Ecto neural progenitor cell (in vitro differentiated cells): ENCODE results near the gene ARL4C.
"Not testable (repeated sequence)": the region's sequence is repeated elsewhere in the genome, so short reads cannot be mapped to it uniquely, and the experiment has no call there.

ENCODE experiments used
- DNase-seq: peaks from one replicate; pipeline ENCODE4 v3.0.0-alpha.2; 2018; ENCODE audit warnings: low spot score

ARL4C gene

DNA sequence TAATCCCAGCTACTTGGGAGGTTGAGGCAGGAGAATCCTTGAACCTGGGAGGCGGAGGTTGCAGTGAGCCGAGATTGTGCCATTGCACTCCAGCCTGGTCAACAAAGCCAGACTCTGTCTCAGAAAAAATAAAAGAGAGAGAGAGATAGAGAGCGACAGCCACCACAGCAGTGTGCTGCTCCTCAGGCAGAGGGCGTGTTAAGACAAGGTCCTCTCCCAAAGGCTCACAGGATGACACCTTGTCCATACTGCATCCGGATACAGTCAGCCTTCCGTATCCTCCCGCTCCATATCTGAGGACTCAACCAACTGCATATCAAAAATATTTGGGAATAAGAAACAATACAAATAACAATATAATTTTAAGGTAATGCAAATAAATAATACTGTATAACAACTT lies 20.1 kb downstream of the ARL4C start:
- no peak for DNase-seq

- no peak for DNase-seq
Measured at GRCh38 chr2:234474654-234475053, 22.2 kb downstream of the ARL4C start.

- no peak for DNase-seq
Measured at GRCh38 chr2:234472155-234472554, 24.7 kb downstream of the ARL4C start.

GRCh38 chr2:234469972-234470371 lies 26.9 kb downstream of the ARL4C start:
- DNase-seq = no peak

- DNase-seq = no peak
Measured at GRCh38 chr2:234469251-234469845, 27.5 kb downstream of the ARL4C start.

DNA sequence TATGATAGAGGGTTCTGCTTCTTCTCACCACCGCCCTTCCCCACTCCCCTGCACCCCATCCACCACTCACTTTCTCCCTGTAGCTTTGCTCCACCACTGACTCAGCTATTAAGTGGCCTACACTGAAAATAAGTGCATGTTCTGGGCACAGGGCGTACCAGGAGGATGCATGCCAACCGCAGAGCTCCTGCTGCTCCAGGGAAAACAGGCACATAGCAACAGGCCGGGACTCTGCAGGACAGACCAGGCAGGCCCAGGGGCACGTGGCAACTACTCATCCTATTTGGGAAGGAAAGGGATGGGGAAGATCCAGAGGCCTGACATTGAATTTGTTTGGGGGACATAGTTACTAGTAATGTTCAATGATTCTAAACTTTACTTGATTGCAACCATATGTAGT lies 28.4 kb downstream of the ARL4C start:
- DNase-seq = no peak

- no peak for DNase-seq
Measured at GRCh38 chr2:234467289-234467688, 29.6 kb downstream of the ARL4C start.

- DNase-seq = no peak
Measured at GRCh38 chr2:234464291-234464645, 32.6 kb downstream of the ARL4C start.

- DNase-seq = no peak
Measured at GRCh38 chr2:234463626-234464290, 33.1 kb downstream of the ARL4C start.

- DNase-seq = no peak
Measured at GRCh38 chr2:234462218-234462992, 34.5 kb downstream of the ARL4C start.

DNA sequence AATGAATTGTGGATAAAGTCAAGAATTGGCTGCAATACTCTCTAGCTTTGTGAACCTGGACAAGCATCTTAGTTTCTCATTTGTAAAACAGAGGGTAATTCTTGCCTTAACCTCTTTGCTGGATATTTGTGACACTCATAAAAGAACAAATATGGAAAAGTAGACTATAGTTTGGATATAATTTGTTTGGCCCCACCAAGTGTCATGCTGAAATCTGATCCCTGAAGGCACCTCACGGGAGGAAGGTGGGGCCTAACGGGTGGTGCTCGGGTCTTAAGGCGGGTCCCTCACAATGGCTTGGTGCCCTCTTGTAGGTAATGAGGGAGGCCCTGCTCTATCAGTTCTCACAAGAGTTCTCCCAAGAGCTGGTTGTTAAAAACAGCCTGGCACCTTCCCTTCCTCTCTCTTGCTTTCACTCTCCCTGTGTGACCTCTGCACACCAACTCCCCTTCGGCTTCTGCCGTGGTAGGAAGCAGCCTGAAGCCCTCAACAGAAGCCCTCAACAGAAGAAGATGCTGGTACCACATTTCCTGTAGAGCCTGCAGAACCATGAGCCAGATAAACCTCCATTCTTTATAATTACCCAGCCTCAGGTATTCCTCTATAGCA lies 37.4 kb downstream of the ARL4C start:
- no peak for DNase-seq

GRCh38 chr2:234458466-234458865 lies 38.4 kb downstream of the ARL4C start:
- no peak for DNase-seq

DNA sequence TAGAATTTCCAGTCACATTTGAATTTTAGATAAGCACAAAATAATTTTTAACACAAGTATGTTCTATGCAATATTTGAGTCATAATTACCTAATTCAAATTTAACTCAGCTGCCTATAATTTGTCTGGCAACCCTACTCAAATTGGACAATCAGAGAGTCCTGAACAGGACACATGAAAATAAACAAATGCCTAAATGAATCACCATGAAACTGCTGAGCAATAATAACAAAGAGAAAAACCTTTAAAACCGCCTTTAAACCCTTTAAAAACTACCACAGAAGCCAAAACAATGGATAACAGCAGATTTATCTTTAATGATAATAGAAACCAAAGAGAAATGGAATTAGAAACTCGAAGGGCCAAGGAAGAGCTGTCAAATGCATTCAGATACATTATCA lies 39.5 kb downstream of the ARL4C start:
- no peak for DNase-seq

DNA sequence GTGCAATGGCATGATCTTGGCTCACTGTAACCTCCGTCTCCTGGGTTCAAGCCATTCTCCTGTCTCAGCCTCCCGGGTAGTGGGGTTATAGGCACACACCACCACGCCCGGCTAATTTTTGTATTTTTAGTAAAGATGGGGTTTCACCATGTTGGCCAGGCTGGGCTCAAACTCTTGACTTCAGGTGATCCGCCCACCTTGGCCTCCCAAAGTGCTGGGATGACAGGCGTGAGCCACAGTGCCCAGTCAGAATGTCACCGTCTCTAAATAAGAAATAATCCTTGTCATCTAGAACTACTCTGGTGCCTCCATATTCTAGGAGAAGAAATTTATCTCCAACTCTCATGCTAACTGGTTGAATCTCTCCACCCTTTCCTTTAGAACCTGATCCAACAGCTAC lies 41.6 kb downstream of the ARL4C start:
- DNase-seq = not testable (repeated sequence)

- DNase-seq = no peak
Measured at GRCh38 chr2:234454433-234454832, 42.4 kb downstream of the ARL4C start.

DNA sequence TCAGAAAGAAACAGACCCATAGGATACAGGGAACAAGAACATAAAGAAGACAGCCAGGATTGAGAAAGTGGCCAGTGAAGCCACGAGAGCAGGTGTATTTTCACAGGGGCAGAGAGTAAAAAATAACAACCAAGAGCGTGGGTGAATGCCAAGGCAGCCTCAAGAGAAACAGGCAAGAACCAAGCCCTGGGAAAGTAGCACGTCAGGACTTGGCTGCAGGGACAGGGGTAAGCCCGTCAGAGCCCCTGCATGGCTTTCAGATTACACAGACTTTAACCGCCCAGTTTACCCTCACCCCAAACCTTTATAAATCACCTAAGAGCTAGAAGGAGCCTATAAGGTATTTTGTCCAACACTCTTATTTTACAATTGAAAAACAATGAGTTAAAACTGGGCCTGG lies 43.7 kb downstream of the ARL4C start:
- no peak for DNase-seq

GRCh38 chr2:234451852-234452625 lies 44.8 kb downstream of the ARL4C start:
- DNase-seq = no peak

- no peak for DNase-seq
Measured at GRCh38 chr2:234451242-234451641, 45.6 kb downstream of the ARL4C start.

GRCh38 chr2:234450431-234451124 lies 46.3 kb downstream of the ARL4C start:
- DNase-seq = no peak

DNA sequence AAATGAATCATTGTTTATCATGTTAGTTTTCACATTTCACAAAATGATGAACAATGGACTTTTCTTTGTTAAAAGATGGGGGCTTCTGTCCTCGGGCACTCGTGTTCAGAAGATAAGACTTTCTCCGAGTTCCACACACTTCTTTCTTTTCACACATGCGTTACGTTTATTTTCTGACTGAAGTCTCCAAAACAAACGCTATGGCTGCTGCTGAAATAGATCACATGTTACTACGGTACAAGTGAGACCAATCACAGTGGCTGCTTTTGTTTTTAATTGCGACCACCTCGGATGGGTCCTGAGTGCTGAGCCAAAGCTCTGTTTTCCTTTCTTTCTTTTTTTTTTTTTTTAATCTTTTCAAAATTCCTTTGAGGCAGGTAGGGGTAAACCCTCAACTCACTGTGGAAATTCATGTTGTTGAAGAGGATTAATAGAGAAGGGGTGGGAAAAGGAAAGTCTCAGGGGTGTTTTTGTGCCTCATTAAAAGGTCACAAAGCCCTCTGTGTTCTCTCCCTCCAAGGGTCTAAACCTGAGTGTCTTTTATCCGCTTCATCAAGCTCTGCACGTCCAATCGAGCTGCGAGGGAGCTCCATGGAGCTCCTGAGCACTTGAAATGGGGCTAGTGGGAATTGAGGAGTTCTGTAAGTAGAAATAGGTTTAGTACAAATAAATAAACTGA lies 48.2 kb downstream of the ARL4C start:
- no peak for DNase-seq

- no peak for DNase-seq
Measured at GRCh38 chr2:234447963-234448362, 48.9 kb downstream of the ARL4C start.
